ENCODE measurements around the gene TVP23B. TPM values are rescaled to one million over a fixed set of nuclear protein-coding genes. Genes with fewer than 3 reads are reported as not detected.
"Not testable (repeated sequence)": the region's sequence is repeated elsewhere in the genome, so short reads cannot be mapped to it uniquely, and the experiment has no call there.

The TVP23B gene
- total RNA-seq, 4 donors from 2014 or later = 23.5 to 58.6 (median 32.2) TPM

DNA sequence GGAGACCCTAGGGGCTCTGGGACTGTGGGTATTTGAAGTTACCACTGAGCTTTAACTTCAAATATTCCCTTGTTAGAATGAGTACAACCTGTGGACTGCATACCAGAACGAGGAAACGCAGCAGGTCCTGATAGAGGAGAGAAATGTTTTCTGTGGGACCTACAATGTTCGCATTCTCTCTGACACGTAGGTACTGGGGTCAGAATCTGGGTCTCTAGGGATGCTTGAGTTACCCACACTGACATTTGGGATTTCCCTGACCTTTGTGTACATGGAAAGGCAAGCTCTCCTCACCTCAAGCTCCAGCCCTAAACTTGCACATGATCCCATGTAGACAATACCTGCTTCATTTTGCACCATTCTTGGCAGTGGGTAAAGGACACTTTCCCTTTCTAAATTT is 25.0 kb upstream of the TVP23B start:
- 58% methylated on average over 2 of the region's 4 CpGs; no CpG with 5 or more reads in 1 of the 2 donors for WGBS, 2 donors (ENCODE audit: low coverage in 1 of 2)
- not testable (repeated sequence) for H3K9me3 ChIP-seq, H3K27me3 ChIP-seq, H3K4me1 ChIP-seq, H3K27ac ChIP-seq, ATAC-seq, H3K4me3 ChIP-seq, H3K36me3 ChIP-seq

- ATAC-seq, H3K27ac ChIP-seq, H3K27me3 ChIP-seq, H3K36me3 ChIP-seq, H3K9me3 ChIP-seq, H3K4me1 ChIP-seq, H3K4me3 ChIP-seq: not testable (repeated sequence)
- WGBS, 2 donors (ENCODE audit: low coverage in 1 of 2) = 86 to 91% methylated on average over 4 to 5 of the region's 8 CpGs
Observed at GRCh38 chr17:18757368-18758044, 23.5 kb upstream of the TVP23B start.

- not testable (repeated sequence) for H3K36me3 ChIP-seq, H3K27me3 ChIP-seq, ATAC-seq, H3K27ac ChIP-seq, H3K9me3 ChIP-seq, H3K4me3 ChIP-seq, H3K4me1 ChIP-seq
- WGBS, 2 donors (ENCODE audit: low coverage in 1 of 2) = no CpG with 5 or more reads among the region's 6 CpGs
Observed at GRCh38 chr17:18758344-18758743, 22.6 kb upstream of the TVP23B start.

DNA sequence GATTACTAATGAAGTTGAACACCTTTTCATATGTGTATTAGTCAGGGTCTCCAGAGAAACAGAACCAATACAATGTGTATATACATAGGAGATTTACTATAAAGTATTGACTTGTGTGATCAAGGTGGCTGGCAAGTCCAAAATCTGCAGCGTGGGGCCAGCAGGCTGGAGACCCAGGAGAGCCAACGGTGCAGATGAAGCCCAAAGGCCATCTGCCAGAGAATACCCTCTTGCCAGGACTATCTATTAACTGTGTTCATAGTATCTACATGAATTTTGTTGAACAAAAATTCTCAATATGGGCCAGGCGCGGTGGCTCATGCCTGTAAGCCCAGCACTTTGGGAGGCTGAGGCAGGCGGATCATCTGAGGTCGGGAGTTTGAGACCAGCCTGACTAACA is 20.8 kb upstream of the TVP23B start:
- not testable (repeated sequence) for ATAC-seq, H3K27me3 ChIP-seq, H3K36me3 ChIP-seq, H3K4me1 ChIP-seq, H3K9me3 ChIP-seq, H3K4me3 ChIP-seq, H3K27ac ChIP-seq
- 100% methylated on average over 2 to 4 of the region's 6 CpGs for WGBS, 2 donors (ENCODE audit: low coverage in 1 of 2)

- not testable (repeated sequence) for H3K27ac ChIP-seq, H3K4me1 ChIP-seq, H3K27me3 ChIP-seq, ATAC-seq, H3K9me3 ChIP-seq, H3K36me3 ChIP-seq, H3K4me3 ChIP-seq
- WGBS, 2 donors (ENCODE audit: low coverage in 1 of 2) = 100% methylated on average over 1 of the region's 4 CpGs
Observed at GRCh38 chr17:18770572-18770971, 10.4 kb upstream of the TVP23B start.

DNA sequence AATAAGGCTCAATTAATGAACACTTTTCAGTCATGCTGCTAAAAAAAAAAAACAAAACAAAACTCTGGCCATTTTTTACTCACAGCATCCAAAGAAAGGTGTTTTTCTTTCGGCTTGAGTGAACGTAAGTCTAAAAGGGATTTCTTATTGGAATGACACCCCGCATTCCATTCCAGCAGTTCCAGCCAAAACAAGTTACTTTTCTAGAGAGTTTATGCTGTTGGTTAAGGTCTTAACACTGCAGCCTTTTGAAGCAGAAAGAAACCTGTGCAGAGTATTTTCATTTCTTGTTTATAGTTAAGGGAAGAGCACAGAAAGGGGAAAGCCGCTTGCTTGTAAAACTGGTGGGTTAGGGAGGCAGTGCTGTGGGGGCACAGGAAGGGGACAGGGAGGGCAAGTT is 9.9 kb upstream of the TVP23B start:
- H3K9me3 ChIP-seq, H3K4me3 ChIP-seq, H3K36me3 ChIP-seq, H3K27me3 ChIP-seq, H3K4me1 ChIP-seq, ATAC-seq, H3K27ac ChIP-seq: not testable (repeated sequence)
- WGBS, 2 donors (ENCODE audit: low coverage in 1 of 2) = 38 to 39% methylated on average over 4 of the region's 4 CpGs

GRCh38 chr17:18772471-18772870 is 8.5 kb upstream of the TVP23B start:
- no peak overlapping the region for H3K27ac ChIP-seq
- no peak overlapping the region for H3K4me3 ChIP-seq
- TF ChIP-seq POLR2AphosphoS5 (IDR thresholded peaks at IDR 0.05) (no peak), CTCF (IDR thresholded peaks at IDR 0.05) (no peak), POLR2A (IDR thresholded peaks at IDR 0.05) (no peak), EP300 (IDR thresholded peaks at IDR 0.05) (no peak)
- WGBS, 2 donors (ENCODE audit: low coverage in 1 of 2) = 65% methylated on average over 7 of the region's 7 CpGs; no CpG with 5 or more reads in 1 of the 2 donors
- H3K9me3 ChIP-seq = no peaks in the 10 kb centered on the region
- no peaks in the 10 kb centered on the region for H3K4me1 ChIP-seq
- H3K27me3 ChIP-seq = no peaks in the 10 kb centered on the region
- H3K36me3 ChIP-seq = no peaks in the 10 kb centered on the region
- ATAC-seq = no peak

- peak overlapping the region in 2 of 4 donors; percentile 83 for H3K27ac ChIP-seq
- H3K27me3 ChIP-seq, H3K9me3 ChIP-seq, H3K36me3 ChIP-seq, ATAC-seq: not testable (repeated sequence)
- peaks cover 0 to 19% (median 0%) of the 10 kb centered on the region in 3 donors for H3K4me1 ChIP-seq
- peak overlapping the region; percentile 61 to 94 for H3K4me3 ChIP-seq
- WGBS, 2 donors (ENCODE audit: low coverage in 1 of 2) = no CpG with 5 or more reads among the region's 5 CpGs
Observed at GRCh38 chr17:18781805-18782204, 822 bp downstream of the TVP23B start.

- peaks cover 0 to 19% (median 0%) of the 10 kb centered on the region in 3 donors for H3K4me1 ChIP-seq
- WGBS, 2 donors (ENCODE audit: low coverage in 1 of 2) = 80 to 100% methylated on average over 1 of the region's 1 CpG
- ATAC-seq, H3K36me3 ChIP-seq, H3K27me3 ChIP-seq, H3K9me3 ChIP-seq, H3K27ac ChIP-seq, H3K4me3 ChIP-seq: not testable (repeated sequence)
Observed at GRCh38 chr17:18785933-18786332, 5.0 kb downstream of the TVP23B start.

GRCh38 chr17:18786890-18787289 is 5.9 kb downstream of the TVP23B start:
- H3K27ac ChIP-seq, H3K4me3 ChIP-seq, H3K9me3 ChIP-seq, H3K36me3 ChIP-seq, H3K27me3 ChIP-seq, ATAC-seq: not testable (repeated sequence)
- peaks cover 0 to 18% (median 0%) of the 10 kb centered on the region in 3 donors for H3K4me1 ChIP-seq
- no CpG with 5 or more reads among the region's 5 CpGs for WGBS, 2 donors (ENCODE audit: low coverage in 1 of 2)

- not testable (repeated sequence) for H3K27ac ChIP-seq, H3K4me1 ChIP-seq, H3K27me3 ChIP-seq, ATAC-seq, H3K9me3 ChIP-seq, H3K4me3 ChIP-seq
- WGBS, 2 donors (ENCODE audit: low coverage in 1 of 2) = no CpG with 5 or more reads among the region's 1 CpG
- peaks cover 0 to 30% of the 10 kb centered on the region in 2 donors for H3K36me3 ChIP-seq
Observed at GRCh38 chr17:18791402-18791801, 10.4 kb downstream of the TVP23B start.

- not testable (repeated sequence) for H3K27me3 ChIP-seq, ATAC-seq, H3K27ac ChIP-seq, H3K4me3 ChIP-seq, H3K4me1 ChIP-seq, H3K9me3 ChIP-seq
- WGBS, 2 donors (ENCODE audit: low coverage in 1 of 2) = 68% methylated on average over 3 of the region's 4 CpGs; no CpG with 5 or more reads in 1 of the 2 donors
- peaks cover 0 to 41% of the 10 kb centered on the region in 2 donors for H3K36me3 ChIP-seq
Observed at GRCh38 chr17:18794841-18795240, 13.9 kb downstream of the TVP23B start.

DNA sequence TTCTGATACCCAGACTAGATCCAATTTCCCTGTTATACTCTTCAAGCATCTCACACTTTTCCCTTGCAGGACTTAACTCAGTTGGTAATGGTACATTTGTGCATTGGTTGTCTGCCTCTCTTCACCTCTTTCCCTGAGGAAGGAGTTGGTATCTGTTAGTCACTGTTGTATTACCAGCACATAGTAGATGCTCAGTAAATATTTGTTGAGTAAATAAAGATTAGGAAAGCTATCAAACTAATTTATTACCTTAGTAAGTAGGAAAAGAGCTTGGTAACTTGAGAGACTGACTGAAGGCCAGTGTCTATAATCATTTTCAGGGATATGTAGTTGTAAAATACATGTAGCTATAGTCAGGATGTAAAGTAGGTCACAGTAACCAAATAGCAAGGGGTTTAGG is 15.9 kb downstream of the TVP23B start:
- not testable (repeated sequence) for H3K27me3 ChIP-seq, H3K9me3 ChIP-seq, H3K4me1 ChIP-seq, ATAC-seq, H3K4me3 ChIP-seq, H3K27ac ChIP-seq
- H3K36me3 ChIP-seq = peaks cover 0 to 54% of the 10 kb centered on the region in 2 donors

Data from gastroesophageal sphincter (tissue), 4 donors.